Astrocyte (in vitro differentiated cells and primary cell): Measurements from ENCODE around the gene PPP3CA.

ENCODE experiments used
- CTCF ChIP-seq: IDR thresholded peaks from 2 replicates; pipeline ENCODE4 v1.5.1; 2011; ENCODE audit warnings: low read depth, mild to moderate bottlenecking, inconsistent platforms, low read length, moderate library complexity; ENCODE audit not compliant: insufficient read depth
- EZH2 ChIP-seq: IDR thresholded peaks from 2 replicates; pipeline ENCODE4 v1.6.1; 2012; ENCODE audit warnings: mild to moderate bottlenecking, low read length, inconsistent platforms; ENCODE audit not compliant: insufficient read depth

- TF ChIP-seq CTCF (no peak), EZH2 (no peak)
Measured at GRCh38 chr4:101282076-101282844, 65.1 kb downstream of the PPP3CA start.
